Hematopoietic multipotent progenitor cell treated with erythropoietin and hydrocortisone succinate and interleukin-3 and kit ligand, for 8 days (in vitro differentiated cells): ENCODE results near the gene APH1B.
A peak's percentile ranks its signal among the peaks of the same experiment; 100 is the strongest.

Source experiments
- DNase-seq: peaks from one replicate; pipeline ENCODE4 v3.0.0-alpha.2; 2015

The APH1B gene

DNA sequence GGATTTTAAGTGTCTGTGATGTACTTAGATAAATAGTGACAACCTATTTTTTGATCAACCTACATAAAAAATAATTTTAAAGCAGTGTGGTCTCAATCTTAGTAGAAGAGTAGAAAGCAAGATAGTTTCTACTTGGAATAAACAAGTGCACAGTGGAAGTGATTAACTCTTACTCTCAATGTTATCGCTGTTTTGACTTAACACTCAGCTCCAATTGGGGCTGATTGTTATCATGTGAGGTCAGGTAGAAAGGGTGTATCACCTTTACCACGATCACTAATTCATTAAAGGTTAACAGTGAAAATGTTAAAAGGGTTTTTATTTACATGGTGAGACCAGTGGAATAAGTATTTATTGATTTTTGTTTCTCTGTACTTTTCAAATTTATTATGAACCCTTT is 22.4 kb upstream of the APH1B start:
- no peak for DNase-seq

DNA sequence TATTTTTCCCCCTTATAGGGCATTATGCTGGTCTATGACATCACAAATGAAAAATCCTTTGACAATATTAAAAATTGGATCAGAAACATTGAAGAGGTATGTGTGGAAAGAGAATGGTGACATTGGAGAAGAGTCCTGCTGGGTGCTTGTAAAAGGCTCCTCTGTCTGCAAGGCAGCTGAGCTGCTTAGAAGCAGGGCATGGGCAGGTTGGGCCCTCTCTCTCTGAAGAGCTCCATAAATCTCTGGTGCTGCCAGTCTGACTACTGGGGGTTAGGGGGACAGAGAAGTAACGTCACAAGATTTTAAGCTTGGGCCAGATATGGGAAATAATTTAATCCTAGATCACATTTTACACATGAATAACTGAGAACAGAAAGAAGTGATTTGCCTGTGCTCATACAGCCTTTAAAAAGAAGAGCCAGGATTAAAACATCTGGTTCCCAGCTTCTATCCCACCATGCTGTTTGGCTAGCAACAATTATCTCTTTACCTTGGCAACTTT is 21.9 kb upstream of the APH1B start:
- DNase-seq: no peak

DNA sequence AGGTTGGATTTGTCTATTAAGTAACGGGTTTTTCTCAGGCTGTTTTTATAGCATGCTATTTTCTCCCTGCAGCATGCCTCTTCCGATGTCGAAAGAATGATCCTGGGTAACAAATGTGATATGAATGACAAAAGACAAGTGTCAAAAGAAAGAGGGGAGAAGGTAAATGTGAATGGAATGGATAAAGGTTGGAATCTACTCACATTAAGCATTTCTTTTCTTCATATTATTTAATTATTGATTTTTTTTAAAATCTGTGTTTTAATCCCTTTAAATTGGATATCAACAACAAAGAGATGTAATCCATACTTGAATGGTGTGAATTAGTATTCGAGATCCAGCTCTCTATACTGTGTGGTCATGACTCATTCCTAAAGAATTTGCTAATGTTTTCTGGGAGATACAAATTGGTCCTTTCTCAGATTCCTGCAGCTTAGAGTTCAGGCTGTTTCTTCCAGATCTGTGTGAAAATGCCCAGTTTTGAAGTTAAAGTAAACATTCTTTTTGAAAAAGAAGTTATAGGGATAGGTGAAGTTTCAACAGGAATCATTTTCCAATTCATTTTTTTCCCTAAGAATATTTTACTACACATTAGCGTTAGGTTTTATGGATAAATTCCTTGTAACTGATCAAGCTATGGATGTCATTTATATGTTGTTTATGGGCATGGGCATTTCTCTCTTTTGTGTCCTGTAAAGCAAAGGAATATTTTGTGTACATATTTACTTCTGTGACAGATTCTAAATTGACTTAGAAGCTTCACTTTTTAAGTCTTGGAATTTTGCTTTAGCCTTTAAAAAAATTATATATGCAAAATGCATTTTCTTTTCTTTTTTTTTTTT is 20.8 kb upstream of the APH1B start:
- no peak for DNase-seq

- peak; percentile 38 for DNase-seq
Observed at GRCh38 chr15:63258658-63259057, 18.7 kb upstream of the APH1B start.

- DNase-seq: no peak
Observed at GRCh38 chr15:63260791-63261190, 16.6 kb upstream of the APH1B start.

DNA sequence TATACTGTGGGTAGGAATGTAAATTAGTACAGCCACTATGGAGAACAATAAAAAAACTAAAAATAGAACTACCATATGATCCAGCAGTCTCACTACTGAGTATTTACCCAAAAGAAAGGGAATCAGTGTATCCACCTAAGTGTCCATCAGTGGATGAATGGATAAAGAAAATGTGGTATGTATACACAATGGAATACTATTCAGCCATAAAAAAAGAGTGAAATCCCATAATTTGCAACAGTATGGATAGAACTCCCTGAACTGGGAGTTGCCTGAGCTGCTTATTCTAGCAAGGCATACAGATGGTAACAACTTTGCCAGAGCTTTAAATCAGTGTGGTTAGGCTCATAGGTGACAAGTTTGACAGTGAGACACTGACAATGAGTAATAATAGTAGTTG is 16.1 kb upstream of the APH1B start:
- DNase-seq: no peak

- no peak for DNase-seq
Observed at GRCh38 chr15:63263519-63263918, 13.9 kb upstream of the APH1B start.

DNA sequence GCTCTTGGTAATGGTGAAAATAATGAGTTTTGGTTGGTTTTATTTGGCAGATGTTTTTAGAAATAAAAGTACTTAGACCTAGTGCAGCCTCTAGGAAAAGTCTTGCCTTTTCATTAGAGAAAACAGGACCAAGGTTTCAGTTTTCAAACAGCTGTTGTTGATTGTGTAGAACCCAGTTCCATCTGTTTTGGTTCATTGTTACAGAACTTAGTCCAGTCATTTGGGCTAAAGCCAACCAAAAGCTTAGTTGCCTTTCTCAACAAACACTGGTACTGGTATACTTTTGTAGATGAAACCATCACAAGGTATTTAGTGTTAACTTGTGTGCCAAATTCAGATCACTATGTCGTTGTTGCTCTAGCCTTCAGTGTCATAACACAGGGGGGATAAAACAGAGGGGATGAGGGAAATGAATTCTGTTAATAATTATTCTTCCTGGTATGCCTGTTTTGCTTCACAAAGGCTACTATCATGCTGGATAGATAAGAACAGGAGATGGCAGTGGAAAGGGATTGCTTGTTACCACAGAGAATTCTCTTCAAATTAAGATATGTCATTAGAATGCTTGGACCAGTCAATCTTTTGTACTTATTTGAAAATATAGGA is 12.6 kb upstream of the APH1B start:
- no peak for DNase-seq

GRCh38 chr15:63274427-63274826 is 3.0 kb upstream of the APH1B start:
- no peak for DNase-seq

DNA sequence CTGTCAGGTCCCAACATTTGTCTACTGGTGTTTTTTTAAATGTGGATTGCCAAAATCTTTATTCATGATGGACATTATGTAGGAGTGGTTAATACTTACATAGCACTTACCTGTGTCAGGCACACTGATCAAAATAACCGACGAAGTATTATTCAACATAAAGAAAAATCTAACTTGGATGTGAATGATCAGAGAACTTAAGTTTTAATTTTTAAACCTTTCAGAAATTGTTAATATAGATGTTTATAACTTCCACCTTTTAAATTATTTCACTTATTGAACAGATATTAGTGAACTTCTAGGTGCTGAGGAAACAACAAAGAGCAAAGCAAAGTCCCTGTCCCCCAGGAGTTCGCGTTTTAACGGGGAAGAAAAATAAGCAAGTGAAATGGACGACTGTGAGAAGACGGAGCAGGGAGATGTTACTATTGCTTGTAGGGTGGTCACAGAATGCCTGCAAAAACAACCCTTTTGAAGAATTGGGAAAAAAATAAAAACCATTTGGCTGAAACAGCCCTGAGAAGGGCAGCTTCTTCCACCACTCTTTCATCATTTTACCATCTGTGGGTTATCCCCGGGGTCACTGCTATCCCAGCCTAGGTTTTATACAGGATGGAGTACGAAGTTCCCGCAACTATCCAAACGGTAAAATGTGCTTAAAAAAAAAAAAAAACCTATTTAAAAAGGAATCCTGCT is 915 bp upstream of the APH1B start:
- DNase-seq: peak; percentile 35

DNA sequence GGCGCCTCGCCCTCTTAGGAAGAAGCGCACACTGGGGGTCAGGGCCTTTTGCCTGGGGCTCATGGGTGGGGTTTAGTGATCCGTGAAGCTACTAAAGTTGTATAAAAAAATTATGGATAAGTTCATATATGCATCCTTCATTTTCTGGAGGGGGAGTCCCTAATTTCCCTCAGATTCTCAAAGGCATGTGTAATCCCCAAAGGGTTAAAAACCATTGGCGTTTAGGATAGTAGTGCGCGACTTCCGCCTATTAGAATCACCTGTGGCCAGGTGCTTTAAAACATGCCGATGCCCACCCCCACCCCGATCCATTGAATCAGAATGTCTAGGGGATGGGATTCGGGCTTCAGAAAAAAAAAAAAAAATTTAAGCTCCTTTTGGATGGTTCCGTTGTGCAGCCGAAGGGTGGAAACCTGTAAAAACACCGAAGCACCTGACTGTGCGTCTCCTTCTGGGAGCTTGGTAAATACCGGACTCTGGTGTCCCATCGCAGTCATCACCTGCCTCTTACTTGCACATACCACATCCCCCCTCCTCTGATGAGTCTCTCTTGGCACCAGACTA is 570 bp downstream of the APH1B start:
- peak; percentile 42 for DNase-seq

- DNase-seq: no peak
Observed at GRCh38 chr15:63283126-63283525, 5.7 kb downstream of the APH1B start.

- no peak for DNase-seq
Observed at GRCh38 chr15:63284335-63284734, 6.9 kb downstream of the APH1B start.

GRCh38 chr15:63287109-63287508 is 9.7 kb downstream of the APH1B start:
- DNase-seq: no peak

DNA sequence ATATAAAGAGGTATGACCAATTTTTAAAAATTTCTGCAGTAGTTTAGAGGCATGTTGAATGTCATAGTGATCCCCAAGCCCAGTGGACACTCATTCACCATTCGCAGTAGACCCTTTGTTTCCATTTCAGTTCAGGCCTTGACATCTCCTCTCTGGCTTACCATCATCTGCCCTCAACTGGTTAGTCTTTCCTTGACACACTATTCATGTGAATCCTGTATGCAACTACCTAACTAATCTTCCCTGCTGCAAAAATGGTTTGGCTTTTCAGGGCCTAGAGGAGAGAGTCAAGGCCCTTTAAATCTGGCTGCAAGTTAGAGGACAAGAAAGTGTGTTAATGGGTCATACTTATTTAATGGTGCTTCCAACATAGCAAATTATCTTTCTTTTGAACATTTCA is 10.9 kb downstream of the APH1B start:
- peak; percentile 6 for DNase-seq

GRCh38 chr15:63288778-63289378 is 11.5 kb downstream of the APH1B start:
- peak; percentile 76 for DNase-seq

DNA sequence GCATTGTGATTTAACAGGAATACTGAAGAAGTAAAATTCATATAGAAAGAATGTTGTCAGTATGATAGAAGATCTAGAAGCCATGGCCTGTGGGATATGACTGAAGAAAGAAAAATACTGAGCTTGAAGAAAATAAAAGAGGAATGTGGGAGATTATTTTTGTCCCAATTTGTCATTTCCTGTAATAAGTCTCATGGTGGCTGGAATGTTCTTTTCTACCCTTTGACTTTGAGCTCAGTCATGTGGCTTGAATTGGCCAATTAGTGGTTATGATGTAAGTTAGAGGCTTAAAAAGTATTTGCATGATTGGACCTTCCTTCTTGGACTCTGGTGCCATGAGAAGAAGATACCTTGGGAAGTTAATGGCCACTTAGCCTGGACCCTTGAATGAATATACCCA is 14.1 kb downstream of the APH1B start:
- DNase-seq: no peak

DNA sequence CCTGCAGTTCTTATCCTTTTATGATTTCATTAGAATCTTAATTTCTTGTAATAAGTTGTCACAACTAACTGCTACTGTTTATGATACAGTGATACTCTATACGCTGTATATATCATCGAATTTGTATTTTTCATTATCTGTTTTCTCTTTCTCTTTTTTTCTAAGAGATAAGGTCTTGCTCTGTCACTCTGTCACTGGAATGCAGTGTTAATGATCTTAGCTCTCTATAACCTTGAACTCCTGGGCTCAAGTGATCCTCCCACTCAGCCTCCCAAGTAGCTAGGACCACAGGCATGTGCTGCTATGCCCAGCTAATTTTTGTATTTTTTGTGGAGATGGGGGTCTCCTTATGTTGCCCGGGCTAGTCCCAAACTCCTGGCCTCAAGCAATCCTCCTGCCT is 14.8 kb downstream of the APH1B start:
- DNase-seq: no peak

DNA sequence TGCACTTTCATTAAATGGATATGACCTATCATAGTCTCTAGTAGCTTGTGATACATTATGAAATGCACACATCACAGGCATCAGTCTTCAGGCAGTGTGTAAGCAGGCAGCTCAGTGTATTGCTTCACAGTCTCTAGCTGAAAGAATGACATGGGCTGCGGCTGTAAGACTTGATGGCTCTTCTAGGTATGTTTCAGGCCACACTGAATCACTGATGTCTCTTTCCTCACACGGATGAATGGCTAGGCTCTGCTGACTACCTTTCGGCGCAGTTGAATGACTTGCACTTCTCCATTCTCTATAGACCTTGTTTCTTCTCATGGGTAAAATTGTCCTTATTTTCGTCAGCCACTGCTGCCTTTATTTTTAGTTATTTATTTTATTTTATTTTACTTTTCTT is 15.4 kb downstream of the APH1B start:
- no peak for DNase-seq

DNA sequence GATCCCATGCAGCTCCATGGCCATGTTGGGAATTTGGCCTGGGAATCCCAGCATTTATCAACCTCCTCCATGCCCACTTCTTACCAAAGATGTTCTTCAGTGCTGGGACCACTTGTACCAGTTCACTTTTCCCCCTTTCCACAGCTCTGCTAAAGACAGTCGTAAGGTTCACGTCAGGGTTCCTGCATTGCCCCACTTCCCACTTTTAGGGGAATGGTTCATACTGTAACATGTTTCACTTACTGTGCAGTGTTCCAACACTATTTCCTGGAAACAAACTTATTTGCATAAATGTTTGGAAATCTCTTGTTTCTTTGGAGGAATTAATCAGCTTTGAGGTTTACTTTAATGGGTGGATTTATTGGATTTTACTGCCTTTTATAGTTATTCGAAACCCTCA is 17.0 kb downstream of the APH1B start:
- no peak for DNase-seq

- no peak for DNase-seq
Observed at GRCh38 chr15:63295341-63295740, 17.9 kb downstream of the APH1B start.

- no peak for DNase-seq
Observed at GRCh38 chr15:63296195-63296594, 18.8 kb downstream of the APH1B start.

- peak; percentile 19 for DNase-seq
Observed at GRCh38 chr15:63299943-63300575, 22.7 kb downstream of the APH1B start.
